ENCODE data around the gene UGT1A1. TPM values are rescaled to one million over a fixed set of nuclear protein-coding genes. Genes with fewer than 3 reads are reported as not detected.

Gene UGT1A1
- total RNA-seq, 1 experiment from 2014 or later = not detected

GRCh38 chr2:233758849-233759248, 1.2 kb upstream of the UGT1A1 start:
- Histone ChIP-seq H3K56ac (ENCODE audit: insufficient read length, low read depth, low read length) (no peak overlapping the region), H3K23ac (ENCODE audit: insufficient read length, low read depth, low read length) (no peak overlapping the region), H3K27ac (ENCODE audit: insufficient read length, low read depth, low read length) (no peak overlapping the region), H4K20me1 (ENCODE audit: control insufficient read depth, insufficient read depth, insufficient read length) (no peaks in the 10 kb centered on the region), H3K79me1 (ENCODE audit: insufficient read depth, low read depth, low read length, poor library complexity, severe bottlenecking) (no peaks in the 10 kb centered on the region), H2BK15ac (ENCODE audit: low read depth, low read length) (no peak overlapping the region), H2AK5ac (ENCODE audit: insufficient read length, low read length) (no peak overlapping the region), H2BK12ac (ENCODE audit: insufficient read length, low read depth, low read length) (no peak overlapping the region), H4K8ac (replicated peaks; ENCODE audit: insufficient read length, low read depth, low read length) (no peak overlapping the region), H3K4me1 (ENCODE audit: insufficient read depth, low read length) (no peaks in the 10 kb centered on the region), H4K5ac (ENCODE audit: insufficient read length, low read depth, low read length) (no peak overlapping the region), H3K23me2 (ENCODE audit: insufficient read length, low read depth, low read length, poor library complexity, severe bottlenecking) (no peaks in the 10 kb centered on the region), H3K18ac (ENCODE audit: insufficient read length, low read depth, low read length) (no peak overlapping the region), H2BK5ac (ENCODE audit: insufficient read length, low read length) (no peak overlapping the region), H4K91ac (ENCODE audit: insufficient read length, low read depth, low read length) (no peak overlapping the region), H3K9me3 (ENCODE audit: control insufficient read depth, low read depth, low read length) (no peaks in the 10 kb centered on the region), H2AFZ (ENCODE audit: low read length) (no peak overlapping the region), H3T11ph (ENCODE audit: low read length) (no peak overlapping the region), H3K79me2 (ENCODE audit: insufficient read depth, low read length) (no peaks in the 10 kb centered on the region), H3K4ac (ENCODE audit: low read depth, low read length) (no peak overlapping the region), H2BK120ac (ENCODE audit: low read depth, low read length, poor library complexity, severe bottlenecking) (no peak overlapping the region), H3K14ac (ENCODE audit: insufficient read depth, low read length) (no peak overlapping the region), H3K4me2 (ENCODE audit: insufficient read depth, insufficient read length, low read length) (no peak overlapping the region), H2BK20ac (ENCODE audit: low read depth, low read length, poor library complexity, severe bottlenecking) (no peak overlapping the region), H3K27me3 (ENCODE audit: insufficient read depth, low read length) (no peaks in the 10 kb centered on the region), H3K9ac (ENCODE audit: extremely low read depth, insufficient read length, low read length) (no peak overlapping the region)
- H3K4me1 Mint-ChIP-seq = no peaks in the 10 kb centered on the region
- no peak overlapping the region for H3K4me3 Mint-ChIP-seq
- no CpG with 5 or more reads among the region's 2 CpGs for WGBS (ENCODE audit: extremely low coverage, insufficient read length, low lambda C conversion rate)
- no peak overlapping the region for H3K27ac Mint-ChIP-seq
- peaks cover 2 to 3% of the 10 kb centered on the region in 2 experiments; a peak in 4 of 5 replicates for H3K9me3 Mint-ChIP-seq
- DNase-seq = no peak
- TF ChIP-seq CTCF (conservative IDR thresholded peaks at IDR 0.05) = no peak
- no peaks in the 10 kb centered on the region for H3K36me3 Mint-ChIP-seq (ENCODE audit: insufficient read depth in 1 of 3, low read depth in 3 of 3)
- peaks cover 9% of the 10 kb centered on the region for H3K27me3 Mint-ChIP-seq (ENCODE audit: low read depth)
